ENCODE data around the gene BLOC1S3.

Gene BLOC1S3

DNA sequence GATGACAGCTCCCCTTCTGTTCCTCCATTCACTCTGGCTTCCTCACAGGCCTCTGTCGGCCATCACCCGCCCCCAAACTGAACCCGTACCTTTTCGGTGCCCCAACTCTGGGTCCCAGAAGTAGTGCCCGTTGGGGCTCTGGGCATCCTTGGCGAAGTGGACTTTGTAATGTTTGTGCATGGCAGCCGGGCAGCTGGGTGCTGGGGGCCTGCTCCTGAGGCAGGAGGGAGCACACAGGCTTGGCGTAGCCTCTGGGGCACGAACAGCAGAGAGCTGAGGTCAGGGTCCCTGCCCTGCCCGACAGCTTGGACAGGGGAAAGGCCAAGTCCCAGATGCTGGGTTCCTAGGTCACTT lies 18.6 kb upstream of the BLOC1S3 start:
- DNase-seq (ENCODE audit: low read depth): no peak
- H3K4me3 ChIP-seq (ENCODE audit: low read depth, low read length): no peak overlapping the region

- no peak within 1 kb of the TSS for H3K4me3 ChIP-seq (ENCODE audit: low read depth, low read length)
- DNase-seq (ENCODE audit: low read depth): no peak
These were observed 17.5 kb upstream of the BLOC1S3 start, which contains the start of gene NKPD1 for GRCh38 chr19:45160870-45161737. NKPD1 (minus strand) TSS chr19:45160982; CDS start chr19:45160150, 832 bp downstream.

DNA sequence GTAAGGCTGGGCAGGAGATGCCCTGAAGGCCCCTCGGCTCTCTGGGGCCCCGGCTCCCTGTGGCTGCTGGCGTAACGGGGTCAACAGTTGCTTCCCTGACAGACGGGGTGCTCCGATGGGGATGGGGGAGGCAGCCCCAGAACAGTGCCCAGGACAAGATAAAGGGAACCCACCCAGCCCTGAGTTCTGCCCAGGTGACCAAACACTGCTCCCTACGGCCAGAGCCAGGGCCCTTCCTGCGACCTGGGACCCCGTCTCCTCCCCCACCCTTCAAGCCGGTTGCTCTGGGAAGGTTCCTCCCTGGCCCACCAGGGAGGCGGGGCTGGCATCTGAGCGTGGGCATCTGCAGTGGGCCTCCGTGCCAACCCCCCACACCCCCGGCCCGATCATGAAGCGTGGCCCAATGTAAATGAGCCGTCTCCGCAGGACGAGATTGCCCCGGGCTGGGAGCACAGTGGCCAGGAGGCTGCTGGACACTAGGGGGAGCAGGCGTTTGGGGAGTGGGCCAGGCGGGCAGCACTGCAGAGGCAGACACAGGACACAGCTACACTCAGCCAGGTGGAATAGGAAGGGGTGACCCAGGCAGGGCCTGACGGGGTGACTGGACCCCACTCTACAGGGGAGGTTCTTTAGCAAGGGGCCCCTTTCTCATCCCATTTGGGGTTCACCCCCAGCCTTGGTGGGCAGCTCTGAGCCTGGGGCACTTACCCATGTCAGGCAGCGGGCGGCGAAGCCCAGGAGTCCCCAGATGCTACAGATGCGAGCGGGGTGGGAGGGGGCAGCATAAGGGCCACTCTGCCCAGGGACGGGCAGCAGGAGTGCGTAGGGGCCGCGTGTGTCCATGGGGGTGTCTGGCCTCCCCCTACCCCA lies 16.6 kb upstream of the BLOC1S3 start:
- H3K4me3 ChIP-seq (ENCODE audit: low read depth, low read length): no peak overlapping the region
- no peak for DNase-seq (ENCODE audit: low read depth)

GRCh38 chr19:45162608-45163143 lies 15.9 kb upstream of the BLOC1S3 start:
- no peak for DNase-seq (ENCODE audit: low read depth)
- H3K4me3 ChIP-seq (ENCODE audit: low read depth, low read length): no peak overlapping the region

- H3K4me3 ChIP-seq (ENCODE audit: low read depth, low read length): no peak overlapping the region
- no peak for DNase-seq (ENCODE audit: low read depth)
These were observed 15.4 kb upstream of the BLOC1S3 start for GRCh38 chr19:45163156-45163555.

- no peak for DNase-seq (ENCODE audit: low read depth)
- H3K4me3 ChIP-seq (ENCODE audit: low read depth, low read length): no peak overlapping the region
These were observed 14.7 kb upstream of the BLOC1S3 start for GRCh38 chr19:45163751-45164460.

GRCh38 chr19:45164577-45165335 lies 13.8 kb upstream of the BLOC1S3 start:
- H3K4me3 ChIP-seq (ENCODE audit: low read depth, low read length): no peak overlapping the region
- peak; percentile 58 for DNase-seq (ENCODE audit: low read depth)

DNA sequence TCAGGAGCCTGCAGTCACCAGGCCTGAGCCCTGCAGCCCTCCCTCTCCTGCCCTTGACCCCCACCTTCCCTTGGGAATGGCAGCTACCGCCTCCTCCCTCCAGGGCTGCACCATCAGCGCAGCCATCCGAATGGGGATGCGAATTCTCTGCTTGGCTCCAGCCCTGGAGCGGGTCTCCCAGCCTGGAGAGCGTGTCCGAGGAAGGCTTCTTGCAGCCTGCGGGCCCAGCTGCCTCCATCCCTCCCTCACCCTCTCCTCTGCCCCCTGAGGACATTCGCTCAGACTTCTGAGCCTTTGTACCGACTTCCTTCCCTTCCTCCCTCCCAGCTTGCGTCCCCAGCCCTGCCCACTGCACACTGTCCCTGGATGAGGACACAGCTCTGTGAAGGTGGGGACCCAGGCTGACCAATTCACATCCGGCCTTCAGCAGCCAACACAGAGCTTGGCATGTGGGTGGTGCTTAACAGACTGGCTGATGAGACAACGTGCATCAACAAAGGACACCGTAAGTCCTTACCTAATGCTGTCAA lies 11.8 kb upstream of the BLOC1S3 start:
- H3K4me3 ChIP-seq (ENCODE audit: low read depth, low read length): no peak overlapping the region
- no peak for DNase-seq (ENCODE audit: low read depth)

DNA sequence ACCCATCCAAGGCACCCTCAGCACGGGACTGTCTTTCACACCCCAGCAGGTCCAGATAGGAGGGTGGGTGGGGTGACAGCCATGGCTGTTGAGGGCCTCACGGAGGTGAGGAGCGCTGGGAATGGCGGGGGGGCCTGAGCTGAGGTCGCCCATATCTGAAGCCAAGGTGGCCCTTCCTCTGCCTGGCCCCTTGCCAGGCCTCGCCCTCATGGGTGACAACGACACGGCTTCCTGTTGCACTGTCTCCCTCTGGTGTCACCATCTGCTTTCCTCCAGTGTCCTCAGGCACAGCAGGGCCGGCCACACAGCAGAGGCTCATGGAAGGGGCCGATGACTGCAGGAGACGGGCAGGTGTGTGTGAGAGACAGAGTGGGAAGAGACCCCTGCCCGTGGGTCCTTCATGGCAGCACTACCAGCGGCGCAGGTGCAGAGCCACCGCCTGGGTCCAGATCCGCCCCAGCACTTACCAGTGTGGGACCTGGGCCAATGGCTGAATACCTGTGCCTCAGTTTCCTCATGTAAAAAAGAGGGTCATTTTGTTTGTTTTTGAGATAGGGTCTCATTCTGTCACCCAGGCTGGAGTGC lies 9.7 kb upstream of the BLOC1S3 start:
- H3K4me3 ChIP-seq (ENCODE audit: low read depth, low read length): no peak overlapping the region

DNA sequence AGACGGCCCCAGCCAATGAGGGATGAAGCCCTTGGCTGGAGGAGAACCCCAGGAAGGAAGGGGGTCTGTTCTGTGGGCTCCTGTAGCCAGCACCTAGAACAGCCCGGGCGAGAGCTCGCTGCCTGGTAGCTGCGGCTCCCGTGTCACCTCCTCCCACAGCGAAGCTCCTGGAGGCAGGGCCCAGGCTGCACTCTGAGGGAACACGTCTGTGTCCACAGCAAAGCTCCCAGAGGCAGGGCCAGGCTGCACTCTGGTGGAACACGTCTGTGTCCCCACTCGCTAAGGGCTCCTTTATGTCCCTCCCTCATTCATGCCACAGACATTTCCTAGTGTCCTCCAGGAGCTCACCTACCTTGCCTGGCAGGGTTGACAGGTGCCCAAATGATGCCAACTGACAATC lies 9.0 kb upstream of the BLOC1S3 start:
- H3K4me3 ChIP-seq (ENCODE audit: low read depth, low read length): no peak overlapping the region
- DNase-seq (ENCODE audit: low read depth): no peak

More for the DNA sequence above, 9.7 kb upstream of the BLOC1S3 start:
- DNase-seq (ENCODE audit: low read depth): no peak

DNA sequence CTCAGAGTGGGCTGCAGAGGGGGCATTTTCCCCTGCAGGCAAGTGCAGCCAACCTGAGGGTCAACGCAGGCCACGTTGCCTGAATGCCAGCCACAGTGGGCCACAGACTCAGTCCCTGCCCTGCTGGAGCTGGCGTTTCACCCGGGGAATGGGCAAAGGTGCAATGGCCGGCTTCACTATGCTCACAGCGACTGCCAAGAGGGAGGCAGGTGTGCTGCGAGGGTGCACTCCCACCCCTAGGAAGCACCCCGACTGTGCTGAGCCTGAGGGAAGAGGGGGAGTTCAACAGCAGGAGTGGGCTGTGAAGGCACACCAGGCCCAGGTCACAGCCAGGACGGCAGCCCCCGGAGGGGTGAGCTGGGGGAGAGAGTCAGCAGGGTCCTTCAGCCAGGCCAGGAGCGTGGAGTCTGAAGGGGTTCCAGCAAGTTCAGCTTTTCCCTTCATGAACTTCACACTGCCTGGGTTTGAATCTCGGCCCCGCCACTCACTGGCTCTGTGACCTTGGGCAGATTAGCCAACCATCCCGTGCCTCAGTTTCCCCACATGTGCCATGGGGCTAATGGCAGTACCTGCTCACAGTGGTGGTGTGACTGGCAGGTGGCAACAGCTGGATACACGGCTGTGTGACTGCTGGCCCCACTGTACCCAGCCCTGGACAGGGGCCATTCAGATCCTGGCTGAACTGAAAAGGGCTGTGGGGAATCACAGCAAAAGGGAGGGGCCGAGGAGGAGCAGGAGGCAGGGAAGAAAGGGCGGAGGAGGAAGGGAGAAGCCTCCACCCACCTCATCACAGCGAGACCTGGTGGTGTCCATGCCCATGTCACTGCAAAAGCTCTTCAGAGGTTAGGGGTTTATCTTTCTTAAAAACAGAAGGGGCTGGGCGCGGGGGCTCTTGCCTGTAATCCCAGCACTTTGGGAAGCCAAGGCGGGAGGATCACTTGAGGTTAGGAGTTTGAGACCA lies 8.2 kb upstream of the BLOC1S3 start:
- DNase-seq (ENCODE audit: low read depth): no peak
- H3K4me3 ChIP-seq (ENCODE audit: low read depth, low read length): no peak overlapping the region

- no peak overlapping the region for H3K4me3 ChIP-seq (ENCODE audit: low read depth, low read length)
- DNase-seq (ENCODE audit: low read depth): no peak
These were observed 7.4 kb upstream of the BLOC1S3 start for GRCh38 chr19:45171211-45171623.

GRCh38 chr19:45172173-45172572 lies 6.4 kb upstream of the BLOC1S3 start:
- DNase-seq (ENCODE audit: low read depth): no peak
- H3K4me3 ChIP-seq (ENCODE audit: low read depth, low read length): no peak overlapping the region

DNA sequence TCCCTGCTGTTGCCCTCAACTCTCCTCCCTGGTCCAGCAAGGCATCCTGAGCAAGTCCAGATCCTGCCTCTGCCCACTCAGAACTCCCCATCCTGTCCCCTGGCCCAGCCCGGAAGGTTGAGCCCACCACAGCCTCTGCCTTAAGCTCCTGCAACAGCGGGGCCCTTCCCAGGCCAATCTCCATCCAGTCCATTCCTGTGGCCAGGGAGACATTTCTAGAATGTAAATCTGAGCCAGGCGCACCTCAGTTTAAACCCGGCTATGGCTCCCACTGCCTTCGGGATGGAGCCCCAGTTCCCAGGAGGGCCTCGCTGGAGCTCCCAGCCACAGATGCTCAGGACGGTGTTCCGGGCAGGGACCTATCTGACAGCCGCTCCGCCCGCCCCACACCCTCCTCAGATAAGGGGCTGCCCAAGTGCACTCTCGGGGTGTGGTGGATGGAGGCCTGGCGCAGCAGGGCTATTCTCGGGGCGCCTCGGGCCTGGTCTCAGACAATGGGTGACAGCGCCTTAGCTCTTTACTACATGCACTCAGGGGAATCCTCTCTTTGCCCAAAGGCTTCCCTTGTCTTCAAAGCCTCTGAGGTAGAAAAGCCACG lies 5.9 kb upstream of the BLOC1S3 start:
- DNase-seq (ENCODE audit: low read depth): no peak
- H3K4me3 ChIP-seq (ENCODE audit: low read depth, low read length): no peak overlapping the region

- H3K4me3 ChIP-seq (ENCODE audit: low read depth, low read length): no peak overlapping the region
- peak; percentile 60 for DNase-seq (ENCODE audit: low read depth)
These were observed 4.8 kb upstream of the BLOC1S3 start for GRCh38 chr19:45173816-45174215.

DNA sequence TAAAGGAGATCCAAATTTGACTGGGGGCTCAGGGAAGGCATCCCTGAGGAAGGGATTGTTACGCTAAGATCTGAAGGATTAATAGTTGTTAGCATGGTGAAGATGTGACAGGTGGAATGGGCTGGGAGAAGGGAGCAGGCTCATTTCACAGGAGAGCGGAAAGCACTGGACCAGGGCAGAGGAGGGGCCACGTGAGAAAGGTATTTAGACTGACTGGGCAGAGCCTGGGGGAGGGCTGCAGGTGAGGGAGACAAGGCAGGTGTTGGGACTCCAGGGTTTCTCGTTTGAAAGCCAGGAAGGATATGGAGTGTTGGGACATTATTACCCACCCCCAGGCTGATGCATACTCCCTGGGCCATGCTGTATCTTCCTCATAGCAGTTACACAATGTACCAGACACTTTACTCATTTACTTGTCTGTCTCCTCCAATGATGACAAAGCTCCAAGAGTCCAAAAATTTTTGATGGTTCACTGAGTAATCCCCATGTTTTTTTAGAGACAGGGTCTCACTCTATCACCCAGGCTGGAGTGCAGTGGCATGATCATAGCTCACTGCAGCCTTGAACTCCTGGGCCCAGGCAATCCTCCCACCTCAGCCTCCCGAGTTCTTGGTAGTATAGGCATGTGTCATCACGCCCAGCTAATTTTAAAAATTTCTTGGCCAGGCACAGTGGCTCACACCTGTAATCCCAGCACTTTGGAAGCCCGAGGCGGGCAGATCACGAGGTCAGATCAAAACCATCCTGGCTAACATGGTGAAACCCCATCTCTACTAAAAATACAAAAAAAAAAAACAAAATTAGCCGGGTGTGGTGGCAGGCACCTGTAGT lies 2.9 kb upstream of the BLOC1S3 start:
- no peak overlapping the region for H3K4me3 ChIP-seq (ENCODE audit: low read depth, low read length)
- no peak for DNase-seq (ENCODE audit: low read depth)

Measured in skeletal muscle cell (primary cell).